HL-60 (cell line): ENCODE data around the gene WDFY4.

ENCODE experiments used
- SPI1 ChIP-seq: IDR thresholded peaks from 2 replicates; pipeline ENCODE4 v1.6.1; 2012; ENCODE audit warnings: low read depth, mild to moderate bottlenecking, borderline replicate concordance
- TF ChIP-seq, protein P1 (sequence below): IDR thresholded peaks from one replicate; pipeline ENCODE4 v1.5.1; 2011; ENCODE audit warnings: low read length, control low read depth, inconsistent platforms; ENCODE audit not compliant: insufficient read depth
- TF ChIP-seq, protein P2 (sequence below): IDR thresholded peaks from 2 replicates; pipeline ENCODE4 v1.6.1; 2012; ENCODE audit warnings: low read depth; ENCODE audit not compliant: insufficient replicate concordance

DNA sequence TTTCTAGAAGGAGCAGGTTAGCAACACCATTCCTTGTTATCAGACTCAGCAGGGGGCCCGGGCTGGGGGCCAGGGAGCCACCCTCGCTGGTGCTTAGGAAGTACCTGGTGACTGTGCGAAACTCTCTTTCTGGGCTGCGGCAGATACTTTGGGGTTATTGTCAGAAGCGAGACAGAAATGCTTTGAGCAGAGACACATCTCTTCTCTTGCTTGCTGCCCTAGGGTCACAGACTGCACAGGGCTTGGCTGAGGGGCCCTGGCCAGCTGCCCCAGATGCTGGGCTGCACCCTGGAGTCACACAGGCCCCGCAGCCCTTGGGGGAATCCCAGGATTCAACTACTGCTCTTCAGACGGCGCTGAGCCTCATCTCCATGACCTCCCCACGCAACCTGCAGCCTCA is 91.9 kb downstream of the WDFY4 start:
- TF ChIP-seq, protein P1, sequence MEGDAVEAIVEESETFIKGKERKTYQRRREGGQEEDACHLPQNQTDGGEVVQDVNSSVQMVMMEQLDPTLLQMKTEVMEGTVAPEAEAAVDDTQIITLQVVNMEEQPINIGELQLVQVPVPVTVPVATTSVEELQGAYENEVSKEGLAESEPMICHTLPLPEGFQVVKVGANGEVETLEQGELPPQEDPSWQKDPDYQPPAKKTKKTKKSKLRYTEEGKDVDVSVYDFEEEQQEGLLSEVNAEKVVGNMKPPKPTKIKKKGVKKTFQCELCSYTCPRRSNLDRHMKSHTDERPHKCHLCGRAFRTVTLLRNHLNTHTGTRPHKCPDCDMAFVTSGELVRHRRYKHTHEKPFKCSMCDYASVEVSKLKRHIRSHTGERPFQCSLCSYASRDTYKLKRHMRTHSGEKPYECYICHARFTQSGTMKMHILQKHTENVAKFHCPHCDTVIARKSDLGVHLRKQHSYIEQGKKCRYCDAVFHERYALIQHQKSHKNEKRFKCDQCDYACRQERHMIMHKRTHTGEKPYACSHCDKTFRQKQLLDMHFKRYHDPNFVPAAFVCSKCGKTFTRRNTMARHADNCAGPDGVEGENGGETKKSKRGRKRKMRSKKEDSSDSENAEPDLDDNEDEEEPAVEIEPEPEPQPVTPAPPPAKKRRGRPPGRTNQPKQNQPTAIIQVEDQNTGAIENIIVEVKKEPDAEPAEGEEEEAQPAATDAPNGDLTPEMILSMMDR = no peak
- TF ChIP-seq, protein P2, sequence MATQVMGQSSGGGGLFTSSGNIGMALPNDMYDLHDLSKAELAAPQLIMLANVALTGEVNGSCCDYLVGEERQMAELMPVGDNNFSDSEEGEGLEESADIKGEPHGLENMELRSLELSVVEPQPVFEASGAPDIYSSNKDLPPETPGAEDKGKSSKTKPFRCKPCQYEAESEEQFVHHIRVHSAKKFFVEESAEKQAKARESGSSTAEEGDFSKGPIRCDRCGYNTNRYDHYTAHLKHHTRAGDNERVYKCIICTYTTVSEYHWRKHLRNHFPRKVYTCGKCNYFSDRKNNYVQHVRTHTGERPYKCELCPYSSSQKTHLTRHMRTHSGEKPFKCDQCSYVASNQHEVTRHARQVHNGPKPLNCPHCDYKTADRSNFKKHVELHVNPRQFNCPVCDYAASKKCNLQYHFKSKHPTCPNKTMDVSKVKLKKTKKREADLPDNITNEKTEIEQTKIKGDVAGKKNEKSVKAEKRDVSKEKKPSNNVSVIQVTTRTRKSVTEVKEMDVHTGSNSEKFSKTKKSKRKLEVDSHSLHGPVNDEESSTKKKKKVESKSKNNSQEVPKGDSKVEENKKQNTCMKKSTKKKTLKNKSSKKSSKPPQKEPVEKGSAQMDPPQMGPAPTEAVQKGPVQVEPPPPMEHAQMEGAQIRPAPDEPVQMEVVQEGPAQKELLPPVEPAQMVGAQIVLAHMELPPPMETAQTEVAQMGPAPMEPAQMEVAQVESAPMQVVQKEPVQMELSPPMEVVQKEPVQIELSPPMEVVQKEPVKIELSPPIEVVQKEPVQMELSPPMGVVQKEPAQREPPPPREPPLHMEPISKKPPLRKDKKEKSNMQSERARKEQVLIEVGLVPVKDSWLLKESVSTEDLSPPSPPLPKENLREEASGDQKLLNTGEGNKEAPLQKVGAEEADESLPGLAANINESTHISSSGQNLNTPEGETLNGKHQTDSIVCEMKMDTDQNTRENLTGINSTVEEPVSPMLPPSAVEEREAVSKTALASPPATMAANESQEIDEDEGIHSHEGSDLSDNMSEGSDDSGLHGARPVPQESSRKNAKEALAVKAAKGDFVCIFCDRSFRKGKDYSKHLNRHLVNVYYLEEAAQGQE = no peak
- no peak for TF ChIP-seq SPI1
